Measurements from ENCODE around the gene AHNAK. TPM values are rescaled to one million over a fixed set of nuclear protein-coding genes. Genes with fewer than 3 reads are reported as not detected.
A peak's percentile ranks its signal among the peaks of the same experiment; 100 is the strongest.

AHNAK gene
- total RNA-seq, 3 donors from 2014 or later (not counting 1 experiment from before 2014, with no cell fraction given): 623 to 740 (median 677) TPM

GRCh38 chr11:62579252-62579651 lies 32.6 kb upstream of the AHNAK start:
- H3K36me3 ChIP-seq (ENCODE audit: control insufficient read depth, insufficient read depth, low read length): peaks cover 35% of the 10 kb centered on the region
- no peak for TF ChIP-seq CTCF (IDR thresholded peaks at IDR 0.05)
- Mint-ChIP-seq H3K4me3 (no peak overlapping the region), H3K27me3 (ENCODE audit: low read depth in 2 of 2) (no peaks in the 10 kb centered on the region), H3K4me1 (peaks cover 7 to 15% of the 10 kb centered on the region in 2 donors), H3K9me3 (no peaks in the 10 kb centered on the region), H3K36me3 (no peaks in the 10 kb centered on the region), H3K27ac (no peak overlapping the region)
- 92% methylated on average over 2 of the region's 2 CpGs for WGBS (ENCODE audit: insufficient coverage)
- no peaks in the 10 kb centered on the region for H3K27me3 ChIP-seq (ENCODE audit: control insufficient read depth, insufficient read depth, low read length)
- ATAC-seq: no peak
- DNase-seq: no peak
- no peak overlapping the region for H3K4me3 ChIP-seq (ENCODE audit: low read length)
- intact Hi-C loops (cut with micrococcal nuclease): no loop called here
- H3K27ac ChIP-seq (ENCODE audit: low read length): no peak overlapping the region
- peaks cover 11% of the 10 kb centered on the region for H3K4me1 ChIP-seq (ENCODE audit: control insufficient read depth, insufficient read depth, low read length)
- H3K9me3 ChIP-seq (ENCODE audit: control insufficient read depth, insufficient read depth, low read length): no peaks in the 10 kb centered on the region

GRCh38 chr11:62578541-62578940 lies 31.9 kb upstream of the AHNAK start:
- H3K27ac ChIP-seq (ENCODE audit: low read length): no peak overlapping the region
- Mint-ChIP-seq H3K27ac (no peak overlapping the region), H3K4me1 (peaks cover 14 to 22% of the 10 kb centered on the region in 2 donors), H3K36me3 (no peaks in the 10 kb centered on the region), H3K9me3 (no peaks in the 10 kb centered on the region), H3K4me3 (no peak overlapping the region), H3K27me3 (ENCODE audit: low read depth in 2 of 2) (no peaks in the 10 kb centered on the region)
- peaks cover 33% of the 10 kb centered on the region for H3K36me3 ChIP-seq (ENCODE audit: control insufficient read depth, insufficient read depth, low read length)
- H3K4me1 ChIP-seq (ENCODE audit: control insufficient read depth, insufficient read depth, low read length): peaks cover 13% of the 10 kb centered on the region
- no peak for ATAC-seq
- H3K4me3 ChIP-seq (ENCODE audit: low read length): no peak overlapping the region
- TF ChIP-seq CTCF (IDR thresholded peaks at IDR 0.05): no peak
- H3K27me3 ChIP-seq (ENCODE audit: control insufficient read depth, insufficient read depth, low read length): no peaks in the 10 kb centered on the region
- DNase-seq: no peak
- intact Hi-C loops (cut with micrococcal nuclease): no loop called here
- no peaks in the 10 kb centered on the region for H3K9me3 ChIP-seq (ENCODE audit: control insufficient read depth, insufficient read depth, low read length)
- WGBS (ENCODE audit: insufficient coverage): 93% methylated on average over 11 of the region's 11 CpGs

DNA sequence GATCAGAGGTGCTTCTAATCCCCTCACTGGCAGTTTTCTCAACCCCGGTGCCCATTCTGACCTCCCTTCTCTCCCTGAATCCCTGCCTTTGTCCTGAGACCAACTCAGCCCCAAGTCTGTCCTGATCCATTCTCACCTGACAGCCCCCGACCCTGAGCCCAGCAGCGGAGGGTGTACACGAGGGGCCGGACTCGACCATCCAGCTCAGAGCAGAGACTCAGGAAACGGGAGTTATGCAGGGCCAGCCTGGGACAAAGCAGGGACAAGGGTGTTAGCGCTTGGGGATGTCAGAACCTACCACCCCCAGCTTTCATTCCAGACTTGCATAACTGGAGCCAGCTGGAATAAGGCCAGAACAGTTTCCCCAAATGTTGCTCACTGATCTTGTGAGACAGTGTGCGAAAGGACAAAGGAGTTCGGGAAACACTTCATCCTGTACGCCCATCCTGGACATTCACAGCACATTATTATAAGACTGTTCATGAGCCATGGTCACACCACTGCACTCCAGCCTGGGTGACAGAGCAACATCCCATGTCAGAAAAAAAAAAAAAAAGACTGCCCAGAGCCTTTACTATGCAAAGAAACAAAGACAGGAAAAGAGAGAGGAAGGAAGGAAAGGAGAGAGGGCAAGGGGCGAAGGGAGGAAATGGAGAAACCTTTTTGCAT lies 30.6 kb upstream of the AHNAK start:
- no peak for DNase-seq
- H3K4me3 Mint-ChIP-seq: no peak overlapping the region
- no peak overlapping the region for H3K27ac ChIP-seq (ENCODE audit: low read length)
- no peaks in the 10 kb centered on the region for H3K9me3 ChIP-seq (ENCODE audit: control insufficient read depth, insufficient read depth, low read length)
- no peak overlapping the region for H3K4me3 ChIP-seq (ENCODE audit: low read length)
- H3K27me3 Mint-ChIP-seq (ENCODE audit: low read depth in 2 of 2): no peaks in the 10 kb centered on the region
- no peak overlapping the region for H3K27ac Mint-ChIP-seq
- H3K36me3 Mint-ChIP-seq: peaks cover under 1% of the 10 kb centered on the region
- H3K27me3 ChIP-seq (ENCODE audit: control insufficient read depth, insufficient read depth, low read length): no peaks in the 10 kb centered on the region
- no peaks in the 10 kb centered on the region for H3K9me3 Mint-ChIP-seq
- intact Hi-C loops (cut with micrococcal nuclease): no loop called here
- no peak for ATAC-seq
- peaks cover 28 to 36% of the 10 kb centered on the region in 2 donors for H3K4me1 Mint-ChIP-seq
- peaks cover 27% of the 10 kb centered on the region for H3K4me1 ChIP-seq (ENCODE audit: control insufficient read depth, insufficient read depth, low read length)
- TF ChIP-seq CTCF (IDR thresholded peaks at IDR 0.05): no peak
- H3K36me3 ChIP-seq (ENCODE audit: control insufficient read depth, insufficient read depth, low read length): peaks cover 31% of the 10 kb centered on the region
- WGBS (ENCODE audit: insufficient coverage): 91% methylated on average over 12 of the region's 12 CpGs

DNA sequence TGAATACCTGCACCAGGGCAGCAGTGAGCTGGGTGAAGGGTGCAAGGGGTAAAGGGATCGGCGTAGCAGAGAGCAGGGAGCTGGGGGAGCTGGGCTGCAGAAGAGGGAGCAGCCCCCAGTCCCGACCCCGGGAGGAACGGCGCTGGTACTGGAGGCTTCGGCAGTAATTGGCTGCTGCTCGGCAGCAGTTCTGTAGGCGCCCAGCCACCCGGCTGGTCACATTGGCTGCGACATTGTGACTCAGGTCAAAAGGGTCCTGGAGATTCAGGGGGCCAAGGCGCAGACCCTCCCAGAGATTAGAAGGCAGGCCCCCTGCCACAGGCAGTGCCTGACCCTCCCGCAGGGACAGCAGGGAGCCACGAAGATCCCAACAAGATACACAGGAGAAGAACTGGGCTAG lies 29.2 kb upstream of the AHNAK start:
- H3K27me3 Mint-ChIP-seq (ENCODE audit: low read depth in 2 of 2): no peaks in the 10 kb centered on the region
- H3K27ac Mint-ChIP-seq: peak overlapping the region in 1 of 2 donors; percentile 47
- WGBS (ENCODE audit: insufficient coverage): 96% methylated on average over 14 of the region's 14 CpGs
- H3K4me1 Mint-ChIP-seq: peaks cover 36 to 49% of the 10 kb centered on the region in 2 donors
- H3K36me3 Mint-ChIP-seq: peaks cover 10% of the 10 kb centered on the region
- Histone ChIP-seq H3K9me3 (ENCODE audit: control insufficient read depth, insufficient read depth, low read length) (no peaks in the 10 kb centered on the region), H3K27me3 (ENCODE audit: control insufficient read depth, insufficient read depth, low read length) (no peaks in the 10 kb centered on the region), H3K36me3 (ENCODE audit: control insufficient read depth, insufficient read depth, low read length) (peaks cover 35% of the 10 kb centered on the region), H3K4me3 (ENCODE audit: low read length) (no peak overlapping the region), H3K27ac (ENCODE audit: low read length) (no peak overlapping the region), H3K4me1 (ENCODE audit: control insufficient read depth, insufficient read depth, low read length) (peaks cover 27% of the 10 kb centered on the region)
- no peaks in the 10 kb centered on the region for H3K9me3 Mint-ChIP-seq
- intact Hi-C loops (cut with micrococcal nuclease): no loop called here
- ATAC-seq: no peak
- no peak for DNase-seq
- H3K4me3 Mint-ChIP-seq: peak overlapping the region; percentile 99
- no peak for TF ChIP-seq CTCF (IDR thresholded peaks at IDR 0.05)
